Urinary bladder (tissue), 4 donors: ENCODE measurements around the gene DOCK11. TPM values are rescaled to one million over a fixed set of nuclear protein-coding genes. Genes with fewer than 3 reads are reported as not detected.

ENCODE experiments used
- DNase-seq: peaks from one replicate; pipeline ENCODE4 v3.0.0-alpha.2; 2015; ENCODE audit errors: extremely low spot score
- H3K27ac ChIP-seq: one replicate; pipeline ENCODE4 v1.5.1; 2013; ENCODE audit warnings: low read depth, mild to moderate bottlenecking, moderate library complexity
- H3K36me3 ChIP-seq: one replicate; pipeline ENCODE4 v1.6.1; 2013; ENCODE audit warnings: mild to moderate bottlenecking, moderate library complexity; ENCODE audit not compliant: insufficient read depth
- H3K4me1 ChIP-seq: one replicate; pipeline ENCODE4 v1.6.1; 2013; ENCODE audit warnings: mild to moderate bottlenecking, moderate library complexity; ENCODE audit not compliant: insufficient read depth
- H3K4me3 ChIP-seq: one replicate; pipeline ENCODE4 v1.5.1; 2013; ENCODE audit warnings: low read depth, low read length
- WGBS: extraction: QIAGEN DNeasy Blood & Tissue Kit; methylation state at CpG from one replicate; pipeline ENCODE4 v1.1.7; 2013; 5-methylcytosine and 5-hydroxymethylcytosine counted together
- polyA plus RNA-seq: library from polyadenylated mRNA; stranded (reverse); fragments of 200-250 nt; gene quantifications from one replicate; pipeline ENCODE4 v1.2.3, GENCODE V29; 2013
- total RNA-seq: library from RNA; depleted of rRNA; stranded (reverse); fragments of >200 nt; gene quantifications from one replicate; pipeline ENCODE4 v1.2.3, GENCODE V29; 2014
- donor health status: healthy with polysubstance abuse.
- donor health status: healthy.

DOCK11 gene
- total and polyA plus RNA-seq, 2 donors: 15.3 to 50.4 TPM

GRCh38 chrX:118623062-118623461, 127.4 kb downstream of the DOCK11 start:
- no peaks in the 10 kb centered on the region for H3K4me1 ChIP-seq
- H3K36me3 ChIP-seq: no peaks in the 10 kb centered on the region
- WGBS: 98% methylated on average over 3 of the region's 3 CpGs
- H3K27ac ChIP-seq: no peak overlapping the region
- no peak overlapping the region for H3K4me3 ChIP-seq
- no peak for DNase-seq

GRCh38 chrX:118626346-118626745, 130.7 kb downstream of the DOCK11 start:
- H3K36me3 ChIP-seq: no peaks in the 10 kb centered on the region
- no peaks in the 10 kb centered on the region for H3K4me1 ChIP-seq
- DNase-seq: no peak
- no peak overlapping the region for H3K27ac ChIP-seq
- WGBS: 88% methylated on average over 4 of the region's 4 CpGs
- H3K4me3 ChIP-seq: no peak overlapping the region

GRCh38 chrX:118627084-118627758, 131.6 kb downstream of the DOCK11 start:
- 69% methylated on average over 5 of the region's 5 CpGs for WGBS
- Histone ChIP-seq H3K27ac (no peak overlapping the region), H3K4me3 (no peak overlapping the region), H3K36me3 (no peaks in the 10 kb centered on the region), H3K4me1 (no peaks in the 10 kb centered on the region)
- DNase-seq: no peak

GRCh38 chrX:118630848-118631247, 135.2 kb downstream of the DOCK11 start:
- DNase-seq: no peak
- no peak overlapping the region for H3K27ac ChIP-seq
- H3K4me1 ChIP-seq: no peaks in the 10 kb centered on the region
- H3K36me3 ChIP-seq: peaks cover 1% of the 10 kb centered on the region
- no peak overlapping the region for H3K4me3 ChIP-seq
- WGBS: 84% methylated on average over 7 of the region's 7 CpGs

GRCh38 chrX:118631586-118631985, 136.0 kb downstream of the DOCK11 start:
- WGBS: 93% methylated on average over 1 of the region's 1 CpG
- DNase-seq: no peak
- Histone ChIP-seq H3K27ac (no peak overlapping the region), H3K4me3 (no peak overlapping the region), H3K36me3 (peaks cover 1% of the 10 kb centered on the region), H3K4me1 (no peaks in the 10 kb centered on the region)

GRCh38 chrX:118632862-118633261, 137.2 kb downstream of the DOCK11 start:
- H3K36me3 ChIP-seq: peaks cover 1% of the 10 kb centered on the region
- H3K4me3 ChIP-seq: no peak overlapping the region
- 71% methylated on average over 4 of the region's 4 CpGs for WGBS
- H3K27ac ChIP-seq: no peak overlapping the region
- H3K4me1 ChIP-seq: no peaks in the 10 kb centered on the region
- DNase-seq: no peak

- no peak for DNase-seq
- H3K36me3 ChIP-seq: peaks cover 1% of the 10 kb centered on the region
- H3K27ac ChIP-seq: no peak overlapping the region
- WGBS: 94% methylated on average over 6 of the region's 6 CpGs
- no peaks in the 10 kb centered on the region for H3K4me1 ChIP-seq
- no peak overlapping the region for H3K4me3 ChIP-seq
Observed at GRCh38 chrX:118633530-118633929, 137.9 kb downstream of the DOCK11 start.

GRCh38 chrX:118634336-118634735, 138.7 kb downstream of the DOCK11 start:
- Histone ChIP-seq H3K4me3 (no peak overlapping the region), H3K27ac (no peak overlapping the region), H3K4me1 (no peaks in the 10 kb centered on the region), H3K36me3 (peaks cover 1% of the 10 kb centered on the region)
- WGBS: 98% methylated on average over 18 of the region's 18 CpGs
- DNase-seq: no peak

GRCh38 chrX:118637997-118638396, 142.4 kb downstream of the DOCK11 start:
- H3K4me3 ChIP-seq: no peak overlapping the region
- H3K27ac ChIP-seq: no peak overlapping the region
- WGBS: 42% methylated on average over 2 of the region's 2 CpGs
- H3K36me3 ChIP-seq: peaks cover 1% of the 10 kb centered on the region
- no peaks in the 10 kb centered on the region for H3K4me1 ChIP-seq
- no peak for DNase-seq

GRCh38 chrX:118644378-118644777, 148.8 kb downstream of the DOCK11 start:
- no peaks in the 10 kb centered on the region for H3K4me1 ChIP-seq
- H3K4me3 ChIP-seq: no peak overlapping the region
- H3K36me3 ChIP-seq: no peaks in the 10 kb centered on the region
- no peak for DNase-seq
- WGBS: 33% methylated on average over 1 of the region's 1 CpG
- no peak overlapping the region for H3K27ac ChIP-seq

- Histone ChIP-seq H3K27ac (no peak overlapping the region), H3K4me3 (no peak overlapping the region), H3K4me1 (no peaks in the 10 kb centered on the region), H3K36me3 (peaks cover 2% of the 10 kb centered on the region)
- DNase-seq: no peak
- WGBS: 80% methylated on average over 3 of the region's 3 CpGs
Observed at GRCh38 chrX:118652717-118653116, 157.1 kb downstream of the DOCK11 start.

GRCh38 chrX:118654331-118654730, 158.7 kb downstream of the DOCK11 start:
- no peaks in the 10 kb centered on the region for H3K4me1 ChIP-seq
- peaks cover 2% of the 10 kb centered on the region for H3K36me3 ChIP-seq
- 83% methylated on average over 3 of the region's 3 CpGs for WGBS
- DNase-seq: no peak
- no peak overlapping the region for H3K4me3 ChIP-seq
- no peak overlapping the region for H3K27ac ChIP-seq

GRCh38 chrX:118655561-118656246, 160.1 kb downstream of the DOCK11 start:
- H3K27ac ChIP-seq: no peak overlapping the region
- no peak overlapping the region for H3K4me3 ChIP-seq
- 85% methylated on average over 4 of the region's 4 CpGs for WGBS
- no peak for DNase-seq
- H3K36me3 ChIP-seq: peaks cover 2% of the 10 kb centered on the region
- H3K4me1 ChIP-seq: no peaks in the 10 kb centered on the region

- no peak for DNase-seq
- H3K36me3 ChIP-seq: peaks cover 1% of the 10 kb centered on the region
- H3K4me3 ChIP-seq: no peak overlapping the region
- no peaks in the 10 kb centered on the region for H3K4me1 ChIP-seq
- no peak overlapping the region for H3K27ac ChIP-seq
- WGBS: 93% methylated on average over 3 of the region's 3 CpGs
Observed at GRCh38 chrX:118657413-118657812, 161.8 kb downstream of the DOCK11 start.
